ENCODE measurements around the gene CFAP157.

Gene CFAP157

GRCh38 chr9:127710204-127710783, 3.5 kb downstream of the CFAP157 start:
- H3K4me3 ChIP-seq (ENCODE audit: low read length), result no peak overlapping the region
- no peak for TF ChIP-seq CTCF (conservative IDR thresholded peaks at IDR 0.05; ENCODE audit: low read length)
- no peak for DNase-seq (ENCODE audit: low read depth)

GRCh38 chr9:127711226-127711701, 4.5 kb downstream of the CFAP157 start:
- no peak for DNase-seq (ENCODE audit: low read depth)
- no peak for TF ChIP-seq CTCF (conservative IDR thresholded peaks at IDR 0.05; ENCODE audit: low read length)
- no peak overlapping the region for H3K4me3 ChIP-seq (ENCODE audit: low read length)

- no peak for TF ChIP-seq CTCF (conservative IDR thresholded peaks at IDR 0.05; ENCODE audit: low read length)
- no peak overlapping the region for H3K4me3 ChIP-seq (ENCODE audit: low read length)
- DNase-seq (ENCODE audit: low read depth), result no peak
Measured at GRCh38 chr9:127711831-127712274, 5.1 kb downstream of the CFAP157 start.

- no peak for TF ChIP-seq CTCF (conservative IDR thresholded peaks at IDR 0.05; ENCODE audit: low read length)
- H3K4me3 ChIP-seq (ENCODE audit: low read length), result no peak overlapping the region
- DNase-seq (ENCODE audit: low read depth), result no peak
Measured at GRCh38 chr9:127712371-127712770, 5.6 kb downstream of the CFAP157 start.

- DNase-seq (ENCODE audit: low read depth), result no peak
- TF ChIP-seq CTCF (conservative IDR thresholded peaks at IDR 0.05; ENCODE audit: low read length), result no peak
- no peak overlapping the region for H3K4me3 ChIP-seq (ENCODE audit: low read length)
Measured at GRCh38 chr9:127712867-127713266, 6.1 kb downstream of the CFAP157 start.

GRCh38 chr9:127714020-127714750, 7.4 kb downstream of the CFAP157 start:
- TF ChIP-seq CTCF (conservative IDR thresholded peaks at IDR 0.05; ENCODE audit: low read length), result no peak

GRCh38 chr9:127714951-127715469, 8.2 kb downstream of the CFAP157 start:
- peak overlapping the region; percentile 87 for H3K4me3 ChIP-seq (ENCODE audit: low read length)
- DNase-seq (ENCODE audit: low read depth), result no peak
- no peak for TF ChIP-seq CTCF (conservative IDR thresholded peaks at IDR 0.05; ENCODE audit: low read length)

More at GRCh38 chr9:127714020-127714750, 7.4 kb downstream of the CFAP157 start:
- H3K4me3 ChIP-seq (ENCODE audit: low read length), result peak overlapping the region; percentile 87
- DNase-seq (ENCODE audit: low read depth), result no peak

Measured in AG10803 (cell line).